Measurements from ENCODE around the gene SLC4A4. TPM values are rescaled to one million over a fixed set of nuclear protein-coding genes. Genes with fewer than 3 reads are reported as not detected.

Gene SLC4A4
- total and polyA plus RNA-seq, 2 of the 8 experiments (the other 6 are each of a cell fraction or from before 2014, with no cell fraction given), result 0.67 to 2.8 TPM

DNA sequence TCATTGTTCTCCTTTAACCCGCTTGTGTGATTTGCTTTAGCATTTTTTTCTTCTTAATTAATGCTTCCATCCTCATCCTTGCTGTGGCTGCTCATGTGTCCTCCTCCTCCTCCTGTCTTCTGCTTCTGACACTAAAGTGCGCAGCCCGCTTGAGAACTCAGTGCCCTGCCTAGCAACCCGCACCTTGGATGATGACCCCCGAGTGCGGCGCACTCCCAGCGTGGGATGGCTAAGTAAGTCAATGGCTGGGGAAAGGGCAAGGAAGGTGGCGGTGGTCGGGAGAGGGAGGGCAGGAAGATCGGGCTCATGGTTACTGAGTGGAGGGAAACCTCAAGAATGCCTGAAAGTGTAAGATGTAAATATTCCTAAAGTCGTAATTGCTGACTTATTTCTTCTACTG, 30.1 kb downstream of the SLC4A4 start:
- Histone ChIP-seq H2AFZ (ENCODE audit: low read length) (no peak overlapping the region), H2BK20ac (ENCODE audit: low read length) (no peak overlapping the region), H3K9me3 (ENCODE audit: insufficient read depth in 2 of 2, low read depth in 1 of 2, low read length in 1 of 2) (no peaks in the 10 kb centered on the region), H3K27ac (ENCODE audit: low read depth, low read length) (no peak overlapping the region), H4K8ac (ENCODE audit: extremely low read depth, insufficient read depth, low read length) (no peak overlapping the region), H3K9ac (replicated peaks in 1 of 4; ENCODE audit: extremely low read depth in 1 of 4, low read depth in 3 of 4, low read length in 3 of 4) (no peak overlapping the region), H3K79me1 (ENCODE audit: low read depth, low read length) (no peaks in the 10 kb centered on the region), H3K36me3 (ENCODE audit: control insufficient read depth in 2 of 4, insufficient read depth in 4 of 4, low read length in 3 of 4) (no peaks in the 10 kb centered on the region), H4K5ac (ENCODE audit: insufficient read length, low read depth, low read length) (no peak overlapping the region), H4K91ac (replicated peaks; ENCODE audit: insufficient read length, low read length) (no peak overlapping the region), H2BK120ac (replicated peaks; ENCODE audit: low read depth, low read length) (no peak overlapping the region), H3K27me3 (replicated peaks in 1 of 4; ENCODE audit: control insufficient read depth in 3 of 4, extremely low read depth in 1 of 4, insufficient read depth in 3 of 4, low read length in 3 of 4) (no peaks in the 10 kb centered on the region), H3K4me2 (ENCODE audit: insufficient read depth in 1 of 2, low read depth in 2 of 2, low read length in 2 of 2) (no peak overlapping the region), H3K56ac (replicated peaks; ENCODE audit: insufficient read length, low read depth, low read length) (no peak overlapping the region), H3K4ac (replicated peaks; ENCODE audit: insufficient read length, low read depth, low read length) (no peak overlapping the region), H2BK15ac (ENCODE audit: low read length) (no peak overlapping the region), H3K4me1 (replicated peaks in 1 of 4; ENCODE audit: control insufficient read depth in 3 of 4, insufficient read depth in 4 of 4, low read length in 3 of 4) (no peaks in the 10 kb centered on the region), H2BK5ac (ENCODE audit: low read depth, low read length) (no peak overlapping the region), H2BK12ac (ENCODE audit: low read depth, low read length) (no peak overlapping the region), H3K18ac (ENCODE audit: extremely low read depth, low read length) (no peak overlapping the region), H4K20me1 (replicated peaks in 1 of 2; ENCODE audit: control insufficient read depth in 1 of 2, insufficient read depth in 2 of 2, low read length in 2 of 2) (no peaks in the 10 kb centered on the region), H3K14ac (ENCODE audit: insufficient read length) (no peak overlapping the region), H2AK5ac (ENCODE audit: low read depth, low read length) (no peak overlapping the region), H3K23me2 (ENCODE audit: low read depth, low read length) (no peaks in the 10 kb centered on the region), H3K79me2 (ENCODE audit: control insufficient read depth in 1 of 2, insufficient read depth in 2 of 2, low read length in 2 of 2) (no peaks in the 10 kb centered on the region), H3K4me3 (ENCODE audit: extremely low read depth in 1 of 4, insufficient read depth in 2 of 4, low read depth in 3 of 4, low read length in 4 of 4) (no peak overlapping the region), H3K23ac (ENCODE audit: insufficient read length) (no peak overlapping the region)
- FAIRE-seq (no peak), DNase-seq (ENCODE audit: low read depth in 1 of 2, low spot score in 2 of 2) (no peak)
- POLR2A ChIA-PET (ENCODE audit: partially characterized antibody), result no interaction called here
- CTCF ChIA-PET (ENCODE audit: partially characterized antibody), result no interaction called here
- WGBS, 2 experiments (ENCODE audit: extremely low coverage in 1 of 2, insufficient coverage in 1 of 2, insufficient read length in 1 of 2, insufficient replicate concordance in 2 of 2, low coverage in 1 of 2, low lambda C conversion rate in 2 of 2, missing lambda C conversion rate in 1 of 2), result 92% methylated on average over 12 of the region's 12 CpGs; no CpG with 5 or more reads in 1 of the 2 experiments
- TF ChIP-seq EP300 (IDR thresholded peaks at IDR 0.05; ENCODE audit: borderline replicate concordance in 1 of 2, low read depth in 2 of 2, low read length in 2 of 2) (no peak), FOSL1 (IDR thresholded peaks at IDR 0.05; ENCODE audit: insufficient read depth, low read depth, low read length) (no peak)

Measured in H1 (cell line).